Urothelium cell line (cell line): Measurements from ENCODE around the gene SCIN.

Source experiments
- DNase-seq: peaks from one replicate; pipeline ENCODE4 v3.0.0; 2011; ENCODE audit warnings: low spot score, mixed read lengths
- FAIRE-seq: peaks from 2 replicates; lab custom pipeline; 2011; peaks lifted over from hg19 to GRCh38; lab: Jason Lieb, UNC

Gene SCIN

GRCh38 chr7:12609561-12609960, 39.0 kb downstream of the SCIN start:
- no peak for FAIRE-seq
- DNase-seq: no peak

GRCh38 chr7:12610899-12611298, 40.4 kb downstream of the SCIN start:
- FAIRE-seq: no peak
- no peak for DNase-seq

- DNase-seq (no peak), FAIRE-seq (no peak)
Observed at GRCh38 chr7:12612622-12613021, 42.1 kb downstream of the SCIN start.

GRCh38 chr7:12619461-12620069, 49.0 kb downstream of the SCIN start:
- DNase-seq (no peak), FAIRE-seq (no peak)

- no peak for FAIRE-seq
- no peak for DNase-seq
Observed at GRCh38 chr7:12620371-12620770, 49.9 kb downstream of the SCIN start.

- DNase-seq (no peak), FAIRE-seq (no peak)
Observed at GRCh38 chr7:12623223-12623622, 52.7 kb downstream of the SCIN start.

- peak; percentile 16 for DNase-seq
Observed at GRCh38 chr7:12623885-12624498, 53.5 kb downstream of the SCIN start.

GRCh38 chr7:12625836-12626235, 55.3 kb downstream of the SCIN start:
- FAIRE-seq (no peak), DNase-seq (no peak)

More at GRCh38 chr7:12623885-12624498, 53.5 kb downstream of the SCIN start:
- no peak for FAIRE-seq

- no peak for DNase-seq
- no peak for FAIRE-seq
Observed at GRCh38 chr7:12629816-12630512, 59.4 kb downstream of the SCIN start.

- FAIRE-seq: no peak
- no peak for DNase-seq
Observed at GRCh38 chr7:12630513-12630819, 59.9 kb downstream of the SCIN start.

- DNase-seq (no peak), FAIRE-seq (no peak)
Observed at GRCh38 chr7:12633582-12633981, 63.1 kb downstream of the SCIN start.

- FAIRE-seq (peak; percentile 53), DNase-seq (peak; percentile 17)
Observed at GRCh38 chr7:12635830-12636229, 65.3 kb downstream of the SCIN start.

GRCh38 chr7:12637328-12637727, 66.8 kb downstream of the SCIN start:
- FAIRE-seq: no peak
- DNase-seq: no peak

- no peak for FAIRE-seq
- DNase-seq: no peak
Observed at GRCh38 chr7:12637819-12638592, 67.5 kb downstream of the SCIN start.

- peak; percentile 23 for DNase-seq
- FAIRE-seq: no peak
Observed at GRCh38 chr7:12638851-12639456, 68.4 kb downstream of the SCIN start.

GRCh38 chr7:12640299-12641096, 70.0 kb downstream of the SCIN start:
- FAIRE-seq (no peak), DNase-seq (no peak)

GRCh38 chr7:12641196-12641595, 70.7 kb downstream of the SCIN start:
- no peak for FAIRE-seq
- no peak for DNase-seq

GRCh38 chr7:12642508-12642907, 72.0 kb downstream of the SCIN start:
- FAIRE-seq: no peak
- DNase-seq: no peak

- FAIRE-seq: no peak
- no peak for DNase-seq
Observed at GRCh38 chr7:12643001-12643643, 72.6 kb downstream of the SCIN start.

GRCh38 chr7:12643644-12644043, 73.1 kb downstream of the SCIN start:
- no peak for DNase-seq
- no peak for FAIRE-seq
